Neural cell (in vitro differentiated cells): ENCODE measurements around the gene PPFIA4. TPM values are rescaled to one million over a fixed set of nuclear protein-coding genes. Genes with fewer than 3 reads are reported as not detected.

Experiments
- H2AFZ ChIP-seq: fragments of 200-600, 300-800 bp; sonication (generic), shearing (Covaris generic); 2 replicates; pipeline ENCODE4 v1.6.0; 2014; ENCODE audit warnings: low read depth, mild to moderate bottlenecking, antibody characterized with exemption, low read length, moderate library complexity
- H3F3A ChIP-seq: fragments of 200-600 bp; shearing (Covaris generic); 2 replicates; pipeline ENCODE4 v1.6.1; 2016; ENCODE audit warnings: mild to moderate bottlenecking, moderate library complexity, mixed read lengths, antibody characterized with exemption, low read length; ENCODE audit not compliant: insufficient read depth, poor library complexity, severe bottlenecking
- H3K27ac ChIP-seq: fragments of 200-600, 300-800 bp; sonication (generic), shearing (Covaris generic); 2 replicates; pipeline ENCODE4 v1.5.1; 2014; ENCODE audit warnings: mild to moderate bottlenecking, low read length, moderate library complexity
- H3K27me3 ChIP-seq: fragments of 300-800, 200-600 bp; sonication (generic), shearing (Covaris generic); 2 replicates; pipeline ENCODE4 v1.6.0; 2014; ENCODE audit warnings: mild to moderate bottlenecking, low read depth, low read length, moderate library complexity; ENCODE audit not compliant: insufficient read depth
- H3K36me3 ChIP-seq: fragments of 300-800, 200-600 bp; sonication (generic), shearing (Covaris generic); 2 replicates; pipeline ENCODE4 v1.5.1; 2014; ENCODE audit warnings: mild to moderate bottlenecking, antibody characterized with exemption, low read length, moderate library complexity; ENCODE audit not compliant: insufficient read depth
- H3K4me2 ChIP-seq: fragments of 300-800, 200-600 bp; sonication (generic), shearing (Covaris generic); 2 replicates; pipeline ENCODE4 v1.6.0; 2014; ENCODE audit warnings: mild to moderate bottlenecking, low read length
- H3K4me3 ChIP-seq: fragments of 300-800, 200-600 bp; sonication (generic), shearing (Covaris generic); 2 replicates; pipeline ENCODE4 v1.5.1; 2014; ENCODE audit warnings: mild to moderate bottlenecking, low read length, moderate library complexity
- H3K79me2 ChIP-seq: fragments of 200-600 bp; shearing (Covaris generic); replicated peaks from 2 replicates; pipeline ENCODE4 v1.6.0; 2014; ENCODE audit warnings: mild to moderate bottlenecking, low read length, moderate library complexity; ENCODE audit not compliant: insufficient read depth
- H3K9ac ChIP-seq: fragments of 300-800, 200-600 bp; sonication (generic), shearing (Covaris generic); 2 replicates; pipeline ENCODE4 v1.6.1; 2016; ENCODE audit warnings: mild to moderate bottlenecking, low read length, mixed read lengths
- H3K9me2 ChIP-seq: fragments of 200-600 bp; shearing (Covaris generic); 2 replicates; pipeline ENCODE4 v1.6.1; 2016; ENCODE audit warnings: mild to moderate bottlenecking, low read length, mixed read lengths; ENCODE audit not compliant: insufficient read depth
- H3K9me3 ChIP-seq: fragments of 200-600, 300-800 bp; sonication (generic), shearing (Covaris generic); 2 replicates; pipeline ENCODE4 v1.6.1; 2016; ENCODE audit warnings: mild to moderate bottlenecking, mixed run types, low read length, moderate library complexity, mixed read lengths
- H4K20me1 ChIP-seq: fragments of 200-600 bp; shearing (Covaris generic); 2 replicates; pipeline ENCODE4 v1.6.1; 2016; ENCODE audit warnings: mild to moderate bottlenecking, mixed run types; ENCODE audit not compliant: insufficient read depth
- EP300 ChIP-seq: fragments of 450-650 bp; conservative IDR thresholded peaks from 2 replicates; pipeline ENCODE4 v1.6.1; 2014; ENCODE audit warnings: antibody characterized with exemption, mild to moderate bottlenecking, moderate library complexity; ENCODE audit not compliant: poor library complexity, severe bottlenecking
- MXI1 ChIP-seq: fragments of 450-650 bp; conservative IDR thresholded peaks from 2 replicates; pipeline ENCODE4 v1.6.1; 2014; ENCODE audit warnings: antibody characterized with exemption, mild to moderate bottlenecking; ENCODE audit not compliant: poor library complexity, severe bottlenecking
- POLR2AphosphoS5 ChIP-seq: IDR thresholded peaks from 2 replicates; pipeline ENCODE4 v1.6.1; 2012
- RAD21 ChIP-seq: fragments of 450-650 bp; conservative IDR thresholded peaks from 2 replicates; pipeline ENCODE4 v1.6.1; 2014; ENCODE audit warnings: antibody characterized with exemption, mild to moderate bottlenecking, moderate library complexity
- SMC3 ChIP-seq: fragments of 450-650 bp; conservative IDR thresholded peaks from 2 replicates; pipeline ENCODE4 v1.6.1; 2014; ENCODE audit warnings: antibody characterized with exemption, mild to moderate bottlenecking, moderate library complexity; ENCODE audit not compliant: poor library complexity
- TAF1 ChIP-seq: IDR thresholded peaks from 2 replicates; pipeline ENCODE4 v1.6.1; 2012; ENCODE audit warnings: low read depth
- polyA plus RNA-seq: library from polyadenylated mRNA; depleted of rRNA; stranded (reverse); fragments of >200 nt; gene quantifications from 2 replicates; pipeline ENCODE4 v1.2.3, GENCODE V29; 2014
- TF ChIP-seq, protein P1 (sequence below): IDR thresholded peaks from 2 replicates; pipeline ENCODE4 v1.6.1; 2012; ENCODE audit warnings: borderline replicate concordance
- TF ChIP-seq, protein P2 (sequence below): fragments of 450-650 bp; IDR thresholded peaks from 2 replicates; pipeline ENCODE4 v1.5.1; 2014; ENCODE audit warnings: antibody characterized with exemption, mild to moderate bottlenecking, moderate library complexity; ENCODE audit not compliant: poor library complexity, severe bottlenecking

The PPFIA4 gene
- polyA plus RNA-seq, 1 donor from 2014 or later = 1.6 TPM

DNA sequence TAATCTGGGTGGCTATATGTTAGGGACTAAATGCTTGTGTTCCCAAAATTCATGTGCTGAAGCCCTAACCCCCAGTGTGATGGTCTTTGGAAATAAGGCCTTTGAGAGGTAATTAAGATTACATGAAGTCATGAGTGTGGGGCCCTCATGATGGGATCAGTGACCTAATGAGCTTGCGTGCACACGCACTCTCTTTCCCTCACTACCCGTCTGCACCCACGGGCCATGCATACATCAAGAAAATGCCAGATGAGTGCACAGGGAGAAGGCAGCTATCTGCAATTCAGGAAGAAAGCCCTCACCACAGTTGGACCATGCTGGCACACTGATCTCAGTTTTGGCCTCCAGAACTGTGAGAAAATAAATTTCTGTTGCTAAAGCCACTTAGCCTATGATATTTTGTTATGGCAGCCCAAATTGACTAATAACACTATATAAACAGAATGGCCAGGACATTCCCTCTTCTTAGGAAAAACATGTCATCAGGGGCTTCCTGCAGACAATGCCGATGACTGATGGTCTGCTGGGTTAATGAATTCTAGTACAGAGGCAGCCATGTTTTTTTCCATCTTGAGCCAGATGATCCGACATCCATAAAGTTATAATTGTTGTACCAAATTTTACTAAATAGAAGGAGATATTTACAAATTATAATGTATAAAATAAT, 77.7 kb downstream of the PPFIA4 start:
- H3K27me3 ChIP-seq = no peaks in the 10 kb centered on the region
- H3K9ac ChIP-seq = no peak overlapping the region
- H3K79me2 ChIP-seq = no peaks in the 10 kb centered on the region
- H3F3A ChIP-seq = no peaks in the 10 kb centered on the region
- H3K4me3 ChIP-seq = no peak overlapping the region
- H3K9me2 ChIP-seq = no peaks in the 10 kb centered on the region
- no peaks in the 10 kb centered on the region for H3K36me3 ChIP-seq
- no peaks in the 10 kb centered on the region for H4K20me1 ChIP-seq
- no peak overlapping the region for H3K4me2 ChIP-seq
- no peak overlapping the region for H3K27ac ChIP-seq
- H3K9me3 ChIP-seq = no peaks in the 10 kb centered on the region
- H2AFZ ChIP-seq = no peak overlapping the region
- TF ChIP-seq EP300 = no peak
- no peak for TF ChIP-seq MXI1
- TF ChIP-seq RAD21 = no peak
- no peak for TF ChIP-seq TAF1
- TF ChIP-seq, protein P1, sequence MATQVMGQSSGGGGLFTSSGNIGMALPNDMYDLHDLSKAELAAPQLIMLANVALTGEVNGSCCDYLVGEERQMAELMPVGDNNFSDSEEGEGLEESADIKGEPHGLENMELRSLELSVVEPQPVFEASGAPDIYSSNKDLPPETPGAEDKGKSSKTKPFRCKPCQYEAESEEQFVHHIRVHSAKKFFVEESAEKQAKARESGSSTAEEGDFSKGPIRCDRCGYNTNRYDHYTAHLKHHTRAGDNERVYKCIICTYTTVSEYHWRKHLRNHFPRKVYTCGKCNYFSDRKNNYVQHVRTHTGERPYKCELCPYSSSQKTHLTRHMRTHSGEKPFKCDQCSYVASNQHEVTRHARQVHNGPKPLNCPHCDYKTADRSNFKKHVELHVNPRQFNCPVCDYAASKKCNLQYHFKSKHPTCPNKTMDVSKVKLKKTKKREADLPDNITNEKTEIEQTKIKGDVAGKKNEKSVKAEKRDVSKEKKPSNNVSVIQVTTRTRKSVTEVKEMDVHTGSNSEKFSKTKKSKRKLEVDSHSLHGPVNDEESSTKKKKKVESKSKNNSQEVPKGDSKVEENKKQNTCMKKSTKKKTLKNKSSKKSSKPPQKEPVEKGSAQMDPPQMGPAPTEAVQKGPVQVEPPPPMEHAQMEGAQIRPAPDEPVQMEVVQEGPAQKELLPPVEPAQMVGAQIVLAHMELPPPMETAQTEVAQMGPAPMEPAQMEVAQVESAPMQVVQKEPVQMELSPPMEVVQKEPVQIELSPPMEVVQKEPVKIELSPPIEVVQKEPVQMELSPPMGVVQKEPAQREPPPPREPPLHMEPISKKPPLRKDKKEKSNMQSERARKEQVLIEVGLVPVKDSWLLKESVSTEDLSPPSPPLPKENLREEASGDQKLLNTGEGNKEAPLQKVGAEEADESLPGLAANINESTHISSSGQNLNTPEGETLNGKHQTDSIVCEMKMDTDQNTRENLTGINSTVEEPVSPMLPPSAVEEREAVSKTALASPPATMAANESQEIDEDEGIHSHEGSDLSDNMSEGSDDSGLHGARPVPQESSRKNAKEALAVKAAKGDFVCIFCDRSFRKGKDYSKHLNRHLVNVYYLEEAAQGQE = no peak
- TF ChIP-seq, protein P2, sequence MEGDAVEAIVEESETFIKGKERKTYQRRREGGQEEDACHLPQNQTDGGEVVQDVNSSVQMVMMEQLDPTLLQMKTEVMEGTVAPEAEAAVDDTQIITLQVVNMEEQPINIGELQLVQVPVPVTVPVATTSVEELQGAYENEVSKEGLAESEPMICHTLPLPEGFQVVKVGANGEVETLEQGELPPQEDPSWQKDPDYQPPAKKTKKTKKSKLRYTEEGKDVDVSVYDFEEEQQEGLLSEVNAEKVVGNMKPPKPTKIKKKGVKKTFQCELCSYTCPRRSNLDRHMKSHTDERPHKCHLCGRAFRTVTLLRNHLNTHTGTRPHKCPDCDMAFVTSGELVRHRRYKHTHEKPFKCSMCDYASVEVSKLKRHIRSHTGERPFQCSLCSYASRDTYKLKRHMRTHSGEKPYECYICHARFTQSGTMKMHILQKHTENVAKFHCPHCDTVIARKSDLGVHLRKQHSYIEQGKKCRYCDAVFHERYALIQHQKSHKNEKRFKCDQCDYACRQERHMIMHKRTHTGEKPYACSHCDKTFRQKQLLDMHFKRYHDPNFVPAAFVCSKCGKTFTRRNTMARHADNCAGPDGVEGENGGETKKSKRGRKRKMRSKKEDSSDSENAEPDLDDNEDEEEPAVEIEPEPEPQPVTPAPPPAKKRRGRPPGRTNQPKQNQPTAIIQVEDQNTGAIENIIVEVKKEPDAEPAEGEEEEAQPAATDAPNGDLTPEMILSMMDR = no peak
- TF ChIP-seq SMC3 = no peak
- no peak for TF ChIP-seq POLR2AphosphoS5

DNA sequence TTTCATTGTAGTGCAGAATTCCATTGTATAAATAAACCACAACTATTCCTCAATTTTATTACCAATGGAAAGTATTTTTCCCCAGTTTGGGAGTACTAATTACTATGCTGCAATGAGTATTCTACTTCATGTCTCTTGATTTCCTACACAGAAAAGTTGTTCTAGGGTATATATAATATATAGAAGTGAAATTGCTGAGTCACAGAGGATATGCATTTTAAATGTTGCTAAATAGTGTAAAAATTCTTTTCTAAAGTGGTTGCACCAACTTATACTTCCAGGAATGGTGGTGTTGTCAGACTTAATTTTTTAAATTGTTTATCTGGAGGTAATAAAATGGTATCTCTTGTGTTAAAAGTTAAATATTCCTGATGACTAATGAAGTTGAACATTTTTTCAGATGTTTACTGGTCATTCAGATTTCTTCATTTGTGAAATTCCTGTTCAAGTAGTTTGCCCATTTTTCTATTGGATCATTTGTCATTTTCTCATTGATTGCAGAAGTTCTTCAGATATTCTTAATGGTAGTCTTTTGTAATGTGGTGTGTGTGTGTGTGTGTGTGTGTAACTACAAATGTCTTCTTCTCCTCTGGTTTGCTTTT, 78.6 kb downstream of the PPFIA4 start:
- Histone ChIP-seq H3K79me2 (no peaks in the 10 kb centered on the region), H3F3A (no peaks in the 10 kb centered on the region), H3K9ac (no peak overlapping the region), H3K36me3 (no peaks in the 10 kb centered on the region), H3K4me2 (no peak overlapping the region), H3K9me2 (no peaks in the 10 kb centered on the region), H2AFZ (no peak overlapping the region), H3K27ac (no peak overlapping the region), H4K20me1 (no peaks in the 10 kb centered on the region), H3K9me3 (no peaks in the 10 kb centered on the region), H3K4me3 (no peak overlapping the region), H3K27me3 (peaks cover 4% of the 10 kb centered on the region)
- TF ChIP-seq EP300 = no peak
- TF ChIP-seq, protein P1 = no peak
